OCI-M1 (cell line): ENCODE measurements around the gene ROR1.

Source experiments
- DNase-seq: peaks from one replicate; lab custom pipeline; 2025; lab: John Stamatoyannopoulos, UW

Gene ROR1

DNA sequence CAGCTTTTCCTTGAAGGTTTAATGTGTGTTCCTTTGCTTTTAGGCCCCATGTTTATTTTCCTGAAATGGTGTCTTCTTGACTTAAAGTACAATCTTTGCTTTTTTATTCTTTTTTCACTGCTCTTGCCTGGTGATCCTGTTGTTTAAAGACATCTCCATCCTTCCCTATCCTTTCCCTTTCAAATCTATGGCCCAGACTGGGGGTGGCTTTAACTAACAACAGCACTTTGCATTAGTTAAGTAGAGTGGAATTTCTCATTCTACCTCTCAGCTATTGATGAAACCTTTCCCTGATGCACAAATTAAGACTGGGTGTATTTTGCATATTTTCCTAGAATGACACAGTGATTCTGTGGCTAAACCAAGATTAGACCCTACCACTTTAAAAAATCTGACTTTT lies 84.3 kb downstream of the ROR1 start:
- DNase-seq: no peak

DNA sequence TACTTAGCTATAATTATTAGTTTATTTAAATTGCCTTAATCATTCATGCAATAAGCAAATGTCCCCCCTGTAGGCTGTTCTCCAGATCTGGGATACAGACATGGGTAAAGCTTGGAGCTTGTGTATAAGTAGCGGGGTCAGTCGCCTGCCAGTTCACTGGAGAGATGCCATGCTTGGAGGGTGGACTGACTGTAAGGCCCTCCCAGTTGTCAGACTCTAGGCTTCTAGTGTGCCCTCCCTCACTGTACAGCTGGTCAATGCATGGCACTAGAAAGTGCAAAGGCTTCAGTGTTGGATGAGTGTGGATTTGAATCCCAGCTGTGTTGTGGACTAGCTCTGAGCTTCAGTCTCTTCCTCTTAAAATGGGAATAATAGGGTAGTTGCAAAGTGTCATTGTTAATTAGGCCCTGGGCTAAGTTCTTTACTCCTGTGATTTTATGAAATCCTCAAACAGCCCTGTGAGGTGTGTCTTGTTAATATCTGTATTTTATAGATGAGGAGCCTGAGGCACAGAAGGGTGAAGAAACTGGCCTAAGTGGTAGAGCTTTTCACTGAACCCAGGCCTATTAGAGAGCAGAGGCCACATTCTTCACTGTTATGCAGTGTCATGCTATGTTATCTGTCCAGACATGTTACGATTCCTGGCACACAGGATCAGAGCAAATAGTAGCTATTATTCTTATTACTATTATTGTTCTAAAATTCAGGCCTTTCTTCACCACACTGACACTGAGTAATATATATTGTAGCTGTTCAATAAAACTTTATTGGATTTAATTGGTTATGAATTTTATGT lies 85.9 kb downstream of the ROR1 start:
- no peak for DNase-seq

GRCh38 chr1:63861052-63861691 lies 87.4 kb downstream of the ROR1 start:
- DNase-seq: no peak

DNA sequence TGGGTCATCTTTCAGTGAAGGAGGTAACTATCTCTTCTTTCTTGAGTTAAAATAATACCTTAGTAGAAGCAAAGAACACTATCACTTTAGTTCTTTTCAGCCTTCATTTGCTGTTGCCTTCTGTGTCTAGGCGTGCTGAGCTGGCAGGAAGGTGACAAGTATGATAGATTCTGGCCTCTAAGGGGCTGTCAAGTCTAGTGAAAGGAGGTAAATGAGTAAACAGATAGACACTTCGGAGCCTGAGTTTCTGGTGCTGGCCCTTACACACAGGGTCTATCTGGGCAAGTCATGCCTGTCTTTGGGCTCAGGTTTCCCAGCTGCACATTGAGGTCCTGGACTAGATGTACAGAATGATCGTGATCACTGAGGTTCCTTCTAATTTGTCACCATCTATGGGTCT lies 89.3 kb downstream of the ROR1 start:
- DNase-seq: no peak

DNA sequence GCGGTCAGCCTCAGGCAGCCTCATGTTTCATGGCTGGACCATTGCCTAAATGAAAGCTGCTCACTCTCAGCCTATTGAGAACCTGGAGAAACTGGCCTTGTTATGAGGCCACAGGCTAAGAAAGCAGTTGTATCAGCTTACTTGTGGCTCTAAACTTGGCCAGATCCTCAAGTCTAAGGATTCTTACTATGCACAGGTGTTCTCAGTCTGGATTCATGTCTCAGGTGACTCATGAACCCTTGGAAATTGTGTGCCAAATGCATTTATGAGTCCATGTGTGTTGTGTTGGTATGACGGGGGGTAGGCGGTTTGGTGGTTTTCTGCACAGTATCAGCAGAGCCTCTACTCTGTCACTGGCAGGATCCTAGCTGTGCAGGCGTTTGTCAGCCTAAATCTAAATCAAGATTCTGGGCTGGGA lies 90.4 kb downstream of the ROR1 start:
- no peak for DNase-seq

DNA sequence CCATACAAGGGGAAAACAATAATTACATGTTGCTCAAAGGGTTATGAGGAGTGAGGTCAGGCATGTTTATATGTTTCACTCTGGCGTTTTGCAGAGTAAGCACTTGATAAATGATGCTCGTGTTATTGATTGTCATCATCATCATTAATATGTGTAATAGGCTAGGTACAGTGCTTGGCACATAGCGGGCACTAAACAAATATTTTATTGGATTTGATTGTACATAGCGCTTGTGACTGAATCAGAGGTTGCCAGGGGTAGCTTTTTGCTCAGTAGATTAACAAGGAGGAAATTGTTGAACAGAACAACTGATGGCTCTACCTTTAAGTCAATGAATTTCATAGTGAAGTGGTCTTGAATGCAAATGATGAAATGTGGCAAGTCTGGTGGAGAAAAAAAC lies 91.7 kb downstream of the ROR1 start:
- no peak for DNase-seq

DNA sequence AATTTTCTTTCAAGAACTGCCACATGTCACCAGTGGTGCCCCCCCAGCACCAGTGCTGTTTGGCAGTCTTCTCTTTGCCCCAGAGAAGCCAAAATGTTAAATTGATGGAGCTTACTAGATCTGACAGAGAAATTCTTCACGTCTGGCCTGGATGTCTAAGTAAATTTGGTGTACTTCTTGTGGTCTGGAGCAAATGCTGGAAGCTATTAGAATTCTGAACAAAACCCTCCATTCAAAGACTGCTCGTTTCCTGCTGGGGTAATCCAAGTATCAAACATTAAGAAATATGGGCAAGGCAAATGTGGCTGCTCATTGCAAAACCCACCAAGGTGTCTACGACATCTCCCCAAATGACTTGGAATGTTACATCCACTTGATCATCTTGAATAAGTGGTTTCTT lies 92.3 kb downstream of the ROR1 start:
- DNase-seq: no peak

DNA sequence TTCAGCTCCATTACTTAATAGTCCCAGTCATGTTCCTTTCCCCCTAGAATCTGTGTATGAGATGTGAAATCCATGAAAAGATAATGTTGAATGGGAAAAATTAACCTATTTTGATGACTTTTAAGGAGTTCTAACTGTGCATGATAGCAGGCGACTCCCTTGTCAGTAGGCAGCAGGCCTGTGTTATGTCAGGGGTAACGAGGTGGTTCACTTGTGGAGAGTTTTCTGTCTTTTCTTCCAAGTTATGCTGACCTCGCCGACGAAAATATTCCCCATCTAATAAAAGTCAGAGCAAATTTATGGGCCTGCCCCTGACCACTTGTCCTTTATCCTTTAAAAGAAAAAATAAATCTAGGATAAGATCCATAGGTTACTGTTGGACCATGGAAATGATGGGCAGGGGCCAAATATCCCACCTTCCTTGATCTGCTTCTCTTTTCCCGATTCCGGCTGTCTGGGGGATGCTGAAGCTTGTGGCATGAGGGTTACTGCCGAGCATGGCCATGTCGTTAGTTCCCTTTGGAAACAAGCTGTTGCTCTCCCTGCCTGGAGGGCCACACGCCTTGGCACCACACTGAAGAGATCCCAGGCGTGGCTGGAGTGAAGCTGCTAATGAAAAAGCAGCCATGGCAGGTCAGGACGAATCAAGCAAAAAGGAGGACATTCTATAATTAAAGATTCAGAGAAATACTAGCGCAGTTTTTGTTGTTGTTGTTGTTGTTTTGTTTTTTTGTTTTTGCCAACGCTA lies 93.8 kb downstream of the ROR1 start:
- DNase-seq: no peak

- DNase-seq: no peak
Observed at GRCh38 chr1:63868268-63868781, 94.5 kb downstream of the ROR1 start.

- DNase-seq: no peak
Observed at GRCh38 chr1:63870152-63870551, 96.3 kb downstream of the ROR1 start.

DNA sequence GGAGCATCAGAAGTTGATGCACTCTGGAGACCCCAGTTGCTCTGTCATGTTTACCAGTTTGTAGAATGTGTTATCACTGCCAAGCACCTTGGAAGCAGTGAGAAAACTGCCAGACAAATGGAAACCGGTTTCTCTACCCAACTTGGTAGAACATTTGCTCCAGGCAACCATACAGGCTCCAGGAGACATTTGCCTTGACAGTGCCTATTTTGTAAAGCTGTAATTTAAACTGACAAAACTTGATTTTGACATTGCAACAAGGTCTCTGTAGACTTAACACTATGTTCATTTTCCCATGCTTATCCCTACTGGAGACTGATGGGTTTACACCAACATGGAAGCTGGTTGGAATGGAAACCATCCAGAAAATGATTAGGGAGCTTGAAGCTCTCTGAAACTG lies 97.6 kb downstream of the ROR1 start:
- no peak for DNase-seq

- DNase-seq: no peak
Observed at GRCh38 chr1:63873751-63874150, 99.9 kb downstream of the ROR1 start.

GRCh38 chr1:63874278-63874880 lies 100.6 kb downstream of the ROR1 start:
- DNase-seq: no peak

GRCh38 chr1:63875636-63876035 lies 101.8 kb downstream of the ROR1 start:
- no peak for DNase-seq

- DNase-seq: no peak
Observed at GRCh38 chr1:63877021-63877767, 103.4 kb downstream of the ROR1 start.

DNA sequence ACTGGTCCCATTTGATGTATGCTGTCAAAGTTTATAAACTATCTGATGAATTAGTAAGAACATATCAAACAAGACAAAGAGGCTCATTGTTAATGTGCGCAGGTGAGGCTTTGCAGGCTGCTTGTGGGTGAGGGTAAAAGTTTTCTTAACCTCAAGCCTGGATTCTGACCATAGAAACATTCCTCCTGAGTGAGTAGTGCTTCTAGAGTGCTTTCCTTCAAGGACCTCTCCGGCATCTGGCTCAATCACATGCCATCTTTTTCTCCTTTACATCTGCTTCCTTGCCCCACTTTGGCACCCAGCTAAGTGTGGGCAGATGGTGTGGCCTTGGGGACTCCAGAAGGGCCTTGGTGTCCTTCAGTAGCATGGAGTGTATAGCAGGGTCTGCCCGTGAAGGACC lies 104.0 kb downstream of the ROR1 start:
- DNase-seq: no peak

- DNase-seq: no peak
Observed at GRCh38 chr1:63878932-63879331, 105.1 kb downstream of the ROR1 start.

GRCh38 chr1:63880958-63881576 lies 107.2 kb downstream of the ROR1 start:
- no peak for DNase-seq

DNA sequence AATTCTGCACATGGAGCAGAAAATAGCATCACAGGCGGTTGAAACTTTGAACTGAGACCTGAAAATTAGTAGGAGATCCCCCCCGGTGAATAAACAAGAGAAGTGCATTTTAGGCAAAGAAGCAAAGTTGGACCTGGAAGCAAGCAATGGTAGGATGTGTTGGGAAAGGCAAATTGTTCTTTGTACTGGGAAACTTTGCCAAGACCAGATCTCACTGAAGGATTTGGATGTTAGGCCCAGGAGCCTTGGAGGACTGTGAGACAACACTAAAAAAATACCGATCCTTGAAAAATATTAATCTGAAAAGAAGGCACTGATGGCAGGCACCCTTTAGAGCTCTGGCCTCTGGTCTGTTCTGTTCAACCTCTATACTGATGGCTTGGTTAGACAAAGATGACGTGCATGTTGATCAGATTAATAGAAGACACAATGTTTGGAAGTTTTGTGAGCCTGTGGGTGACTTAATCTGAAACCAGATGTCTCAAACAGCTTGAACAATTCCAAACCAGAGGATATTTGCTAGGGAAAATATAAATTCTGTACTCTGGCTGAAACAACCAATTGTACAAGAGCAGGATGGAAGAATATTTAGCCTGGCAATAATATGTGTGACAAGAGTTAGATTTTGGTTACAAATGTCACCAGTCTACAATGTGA lies 108.4 kb downstream of the ROR1 start:
- DNase-seq: no peak

DNA sequence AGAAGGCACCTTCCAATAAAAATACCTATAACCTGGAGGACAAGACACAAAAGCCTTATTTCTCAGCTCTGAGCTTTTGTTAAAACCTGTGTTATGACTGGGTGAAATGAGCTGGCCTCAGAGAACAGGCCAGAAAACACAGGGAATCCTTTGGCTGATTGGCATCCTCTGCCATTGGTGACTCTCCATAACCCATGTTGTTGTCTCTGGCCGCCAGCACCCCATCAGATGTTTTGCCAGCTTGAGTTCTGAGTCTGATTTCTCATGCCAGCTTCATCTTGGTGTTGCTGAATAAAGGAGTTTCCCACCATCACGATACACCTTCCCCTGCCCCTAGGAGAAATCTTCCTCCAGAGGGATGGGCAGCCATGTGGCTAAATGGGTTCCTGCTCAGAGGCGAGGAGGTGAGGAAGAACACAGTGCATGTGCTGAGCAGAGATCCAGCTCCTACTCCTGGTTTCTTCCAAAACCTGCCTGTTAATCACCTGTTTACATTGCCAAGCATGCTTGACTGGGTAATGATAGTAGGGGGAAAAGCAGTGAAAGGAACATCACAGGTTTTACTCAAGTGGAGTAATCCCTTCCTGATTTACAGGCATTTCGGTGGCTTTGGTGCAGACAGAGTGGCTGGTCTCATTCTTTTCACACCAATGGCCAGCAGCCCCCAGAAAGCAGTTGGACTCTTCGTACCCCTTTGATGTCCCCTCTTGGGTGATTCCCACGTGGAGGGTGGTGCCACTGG lies 109.8 kb downstream of the ROR1 start:
- no peak for DNase-seq
